GM23338 (cell line): Measurements from ENCODE around the gene SNAP25. TPM values are rescaled to one million over a fixed set of nuclear protein-coding genes. Genes with fewer than 3 reads are reported as not detected.

Source experiments
- ATAC-seq: fragments of 200-7000 bp; cut with Tn5 transposase; 3 replicates; pipeline ENCODE4 v1.9.1; 2020
- DNase-seq: peaks from one replicate; pipeline ENCODE4 v3.0.0-alpha.2; 2015; ENCODE audit warnings: low spot score
- H2AFZ ChIP-seq: fragments of 200-600 bp; sonication (generic); 2 replicates; pipeline ENCODE4 v1.8.0; 2016; ENCODE audit warnings: antibody characterized with exemption, mild to moderate bottlenecking, moderate library complexity
- H3F3A ChIP-seq: fragments of 200-600 bp; sonication (generic); replicated peaks from 2 replicates; pipeline ENCODE4 v1.8.0; 2017; ENCODE audit warnings: antibody characterized with exemption, mixed run types, low read depth
- H3K27ac ChIP-seq: fragments of 200-600 bp; sonication (generic); 2 replicates; pipeline ENCODE4 v1.6.1; 2016; ENCODE audit warnings: low read depth
- H3K27me3 ChIP-seq: fragments of 200-600 bp; sonication (generic); 2 replicates; pipeline ENCODE4 v1.8.0; 2016; ENCODE audit warnings: mild to moderate bottlenecking, mixed run types, moderate library complexity; ENCODE audit not compliant: insufficient read depth
- H3K36me3 ChIP-seq: fragments of 200-600 bp; sonication (generic); 2 replicates; pipeline ENCODE4 v1.8.0; 2016; ENCODE audit warnings: mild to moderate bottlenecking; ENCODE audit not compliant: insufficient read depth
- H3K4me1 ChIP-seq: fragments of 200-600 bp; sonication (generic); 2 replicates; pipeline ENCODE4 v1.8.0; 2016; ENCODE audit warnings: mild to moderate bottlenecking, moderate library complexity; ENCODE audit not compliant: insufficient read depth
- H3K4me2 ChIP-seq: fragments of 200-600 bp; sonication (generic); 2 replicates; pipeline ENCODE4 v1.7.1; 2017; ENCODE audit warnings: mixed run types
- H3K4me3 ChIP-seq: fragments of 200-600 bp; sonication (generic); 2 replicates; pipeline ENCODE4 v1.6.1; 2016; ENCODE audit warnings: mixed run types
- H3K79me2 ChIP-seq: fragments of 200-600 bp; sonication (generic); replicated peaks from 2 replicates; pipeline ENCODE4 v1.8.0; 2017; ENCODE audit warnings: mild to moderate bottlenecking; ENCODE audit not compliant: insufficient read depth
- H3K9me2 ChIP-seq: fragments of 200-600 bp; sonication (generic); 2 replicates; pipeline ENCODE4 v1.8.0; 2017; ENCODE audit not compliant: insufficient read depth
- H4K20me1 ChIP-seq: fragments of 200-600 bp; sonication (generic); replicated peaks from 2 replicates; pipeline ENCODE4 v1.8.0; 2017; ENCODE audit warnings: mild to moderate bottlenecking; ENCODE audit not compliant: insufficient read depth
- H3K27ac Mint-ChIP-seq: 2 replicates; pipeline ENCODE4 v1.8.0; 2020; ENCODE audit warnings: inconsistent platforms, mild to moderate bottlenecking, moderate library complexity, mixed read lengths
- H3K27me3 Mint-ChIP-seq: 3 replicates; pipeline ENCODE4 v1.8.0; 2022; ENCODE audit warnings: low read depth, mild to moderate bottlenecking, moderate library complexity, mixed read lengths, inconsistent platforms; ENCODE audit not compliant: insufficient read depth, poor library complexity
- H3K36me3 Mint-ChIP-seq: 3 replicates; pipeline ENCODE4 v1.8.0; 2021; ENCODE audit warnings: low read depth, mild to moderate bottlenecking, inconsistent platforms, moderate library complexity, mixed read lengths
- H3K4me1 Mint-ChIP-seq: 3 replicates; pipeline ENCODE4 v1.8.0; 2020; ENCODE audit warnings: mild to moderate bottlenecking, inconsistent platforms, mixed read lengths
- H3K4me3 Mint-ChIP-seq: 3 replicates; pipeline ENCODE4 v1.8.0; 2021; ENCODE audit warnings: moderate library complexity, mild to moderate bottlenecking, inconsistent platforms, mixed read lengths
- H3K9me3 Mint-ChIP-seq: 3 replicates; pipeline ENCODE4 v1.8.0; 2020; ENCODE audit warnings: moderate library complexity, mild to moderate bottlenecking, inconsistent platforms, mixed read lengths
- CREB1 ChIP-seq: fragments of 250-450 bp; sonication (Bioruptor Pico); IDR thresholded peaks from 2 replicates; pipeline ENCODE4 v1.5.0; 2020; ENCODE audit warnings: low read depth, mild to moderate bottlenecking, moderate library complexity
- ETS1 ChIP-seq: IDR thresholded peaks from 2 replicates; pipeline ENCODE4 v1.6.1; 2016; ENCODE audit warnings: antibody characterized with exemption
- EZH2 ChIP-seq: fragments of 200-600 bp; sonication (generic); IDR thresholded peaks from one replicate; pipeline ENCODE4 v1.8.0; 2017; ENCODE audit warnings: antibody characterized with exemption, mild to moderate bottlenecking, low read depth; ENCODE audit not compliant: unreplicated experiment
- EZH2phosphoT487 ChIP-seq: fragments of 200-600 bp; sonication (generic); IDR thresholded peaks from one replicate; pipeline ENCODE4 v1.8.1; 2018; ENCODE audit warnings: antibody characterized with exemption; ENCODE audit not compliant: unreplicated experiment
- JUNB ChIP-seq: IDR thresholded peaks from one replicate; pipeline ENCODE4 v1.6.1; 2016; ENCODE audit warnings: antibody characterized with exemption; ENCODE audit not compliant: unreplicated experiment
- NANOG ChIP-seq: IDR thresholded peaks from 2 replicates; pipeline ENCODE4 v1.6.1; 2016; ENCODE audit warnings: antibody characterized with exemption, borderline replicate concordance
- POLR2AphosphoS5 ChIP-seq: IDR thresholded peaks from 2 replicates; pipeline ENCODE4 v1.6.1; 2016; ENCODE audit warnings: antibody characterized with exemption, low read depth
- REST ChIP-seq: IDR thresholded peaks from one replicate; pipeline ENCODE4 v1.6.1; 2018; ENCODE audit warnings: antibody characterized with exemption; ENCODE audit not compliant: unreplicated experiment
- STAT1 ChIP-seq: IDR thresholded peaks from one replicate; pipeline ENCODE4 v1.6.1; 2016; ENCODE audit warnings: antibody characterized with exemption; ENCODE audit not compliant: unreplicated experiment
- ZNF114 ChIP-seq: fragments of 250-450 bp; sonication (Bioruptor Pico); IDR thresholded peaks from 2 replicates; pipeline ENCODE4 v1.5.0; 2020; ENCODE audit warnings: mild to moderate bottlenecking, moderate library complexity
- ZNF331 ChIP-seq: fragments of 250-450 bp; sonication (Bioruptor Pico); IDR thresholded peaks from 2 replicates; pipeline ENCODE4 v1.5.0; 2020; ENCODE audit warnings: low read depth, mild to moderate bottlenecking, moderate library complexity
- ZNF462 ChIP-seq: fragments of 250-450 bp; sonication (Bioruptor Pico); IDR thresholded peaks from 2 replicates; pipeline ENCODE4 v1.5.0; 2020; ENCODE audit warnings: mild to moderate bottlenecking, moderate library complexity
- polyA plus RNA-seq: library from polyadenylated mRNA; unstranded; fragments of >200 nt; fragmentation: Nextera tagmentation; extraction: Ambion mirVana; gene quantifications from 2 replicates; pipeline ENCODE4 v1.2.1, GENCODE V29; 2016
- total RNA-seq: library from RNA; depleted of rRNA; stranded (reverse); fragments of >200 nt; shearing (Covaris generic); gene quantifications from 2 replicates; pipeline ENCODE4 v1.2.3, GENCODE V29; 2014
- TF ChIP-seq, protein P1 (sequence below), 2 experiments: fragments of 200-600 bp in 1 of 2; sonication (generic) in 1 of 2; conservative IDR thresholded peaks; 2 replicates each; pipeline versions ENCODE4 v1.5.1 to v1.6.1; 2016 to 2017; ENCODE audit warnings: antibody characterized with exemption in 2 of 2, low read depth in 2 of 2, mild to moderate bottlenecking in 2 of 2, moderate library complexity in 1 of 2

SNAP25 gene
- total and polyA plus RNA-seq, 2 experiments from 2014 or later: 0.82 to 1.3 TPM

- Mint-ChIP-seq H3K36me3 (no peaks in the 10 kb centered on the region), H3K27me3 (peaks cover 13% of the 10 kb centered on the region), H3K4me3 (no peak overlapping the region), H3K27ac (no peak overlapping the region), H3K4me1 (peaks cover 18% of the 10 kb centered on the region), H3K9me3 (no peaks in the 10 kb centered on the region)
- Histone ChIP-seq H3K79me2 (no peaks in the 10 kb centered on the region), H3K36me3 (no peaks in the 10 kb centered on the region), H3F3A (no peaks in the 10 kb centered on the region), H4K20me1 (no peaks in the 10 kb centered on the region), H3K4me2 (no peak overlapping the region), H3K27me3 (no peaks in the 10 kb centered on the region), H2AFZ (no peak overlapping the region), H3K9me2 (peaks cover 2% of the 10 kb centered on the region; the same call in 1 of the 2 replicates), H3K4me1 (peaks cover 12% of the 10 kb centered on the region), H3K4me3 (no peak overlapping the region), H3K27ac (no peak overlapping the region)
- ATAC-seq (no peak), DNase-seq (no peak)
- TF ChIP-seq, protein P1, sequence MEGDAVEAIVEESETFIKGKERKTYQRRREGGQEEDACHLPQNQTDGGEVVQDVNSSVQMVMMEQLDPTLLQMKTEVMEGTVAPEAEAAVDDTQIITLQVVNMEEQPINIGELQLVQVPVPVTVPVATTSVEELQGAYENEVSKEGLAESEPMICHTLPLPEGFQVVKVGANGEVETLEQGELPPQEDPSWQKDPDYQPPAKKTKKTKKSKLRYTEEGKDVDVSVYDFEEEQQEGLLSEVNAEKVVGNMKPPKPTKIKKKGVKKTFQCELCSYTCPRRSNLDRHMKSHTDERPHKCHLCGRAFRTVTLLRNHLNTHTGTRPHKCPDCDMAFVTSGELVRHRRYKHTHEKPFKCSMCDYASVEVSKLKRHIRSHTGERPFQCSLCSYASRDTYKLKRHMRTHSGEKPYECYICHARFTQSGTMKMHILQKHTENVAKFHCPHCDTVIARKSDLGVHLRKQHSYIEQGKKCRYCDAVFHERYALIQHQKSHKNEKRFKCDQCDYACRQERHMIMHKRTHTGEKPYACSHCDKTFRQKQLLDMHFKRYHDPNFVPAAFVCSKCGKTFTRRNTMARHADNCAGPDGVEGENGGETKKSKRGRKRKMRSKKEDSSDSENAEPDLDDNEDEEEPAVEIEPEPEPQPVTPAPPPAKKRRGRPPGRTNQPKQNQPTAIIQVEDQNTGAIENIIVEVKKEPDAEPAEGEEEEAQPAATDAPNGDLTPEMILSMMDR (conservative IDR thresholded peaks at IDR 0.05; ENCODE audit: low read depth in 2 of 2): no peak
- no peak for TF ChIP-seq CREB1
- no peak for TF ChIP-seq JUNB
- TF ChIP-seq EZH2phosphoT487: no peak
- no peak for TF ChIP-seq POLR2AphosphoS5
- no peak for TF ChIP-seq NANOG
- no peak for TF ChIP-seq ETS1
- no peak for TF ChIP-seq EZH2
- no peak for TF ChIP-seq REST
- TF ChIP-seq ZNF114 (CRISPR knock-in tag): no peak
- TF ChIP-seq STAT1: no peak
- no peak for TF ChIP-seq ZNF462
- TF ChIP-seq ZNF331 (CRISPR knock-in tag): no peak
These were observed 105.7 kb downstream of the SNAP25 start for GRCh38 chr20:10324198-10324847.
